Measurements from ENCODE around the gene WNK2. TPM values are rescaled to one million over a fixed set of nuclear protein-coding genes. Genes with fewer than 3 reads are reported as not detected.

The WNK2 gene
- total RNA-seq, 1 donor from 2014 or later, result 1.9 TPM

GRCh38 chr9:93303806-93304573, 120.1 kb downstream of the WNK2 start:
- FAIRE-seq, result no peak
- Histone ChIP-seq H3K27ac (ENCODE audit: low read depth, low read length) (no peak overlapping the region), H2AFZ (ENCODE audit: low read depth, low read length) (no peak overlapping the region), H3K4me3 (ENCODE audit: insufficient read depth, low read depth, low read length) (no peak overlapping the region), H3K79me2 (ENCODE audit: insufficient read depth, low read length) (no peaks in the 10 kb centered on the region), H3K27me3 (ENCODE audit: insufficient read depth, low read length) (peaks cover 6% of the 10 kb centered on the region), H3K9me3 (ENCODE audit: insufficient read depth, low read depth, low read length) (no peaks in the 10 kb centered on the region), H4K20me1 (ENCODE audit: insufficient read depth, low read length) (no peaks in the 10 kb centered on the region), H3K4me2 (ENCODE audit: low read length) (no peak overlapping the region), H3K9ac (ENCODE audit: low read length) (no peak overlapping the region), H3K4me1 (ENCODE audit: insufficient read depth, low read length) (no peaks in the 10 kb centered on the region), H3K36me3 (ENCODE audit: insufficient read depth, low read length) (no peaks in the 10 kb centered on the region)
- H3K9me3 Mint-ChIP-seq (ENCODE audit: unreplicated experiment), result no peaks in the 10 kb centered on the region
- H3K4me1 Mint-ChIP-seq (ENCODE audit: low read depth, unreplicated experiment), result no peaks in the 10 kb centered on the region
- no peak overlapping the region for H3K27ac Mint-ChIP-seq (ENCODE audit: unreplicated experiment)
- no peak overlapping the region for H3K4me3 Mint-ChIP-seq (ENCODE audit: unreplicated experiment)
- TF ChIP-seq CTCF (IDR thresholded peaks at IDR 0.05; ENCODE audit: insufficient read depth, low read depth, low read length), result no peak
- TF ChIP-seq EZH2 (IDR thresholded peaks at IDR 0.05; ENCODE audit: insufficient read depth, low read length), result no peak
- no peaks in the 10 kb centered on the region for H3K36me3 Mint-ChIP-seq (ENCODE audit: low read depth, unreplicated experiment)
- no peak for DNase-seq (ENCODE audit: low read depth)
- peaks cover 14% of the 10 kb centered on the region for H3K27me3 Mint-ChIP-seq (ENCODE audit: low read depth, unreplicated experiment)

GRCh38 chr9:93304574-93305496, 120.9 kb downstream of the WNK2 start:
- DNase-seq (ENCODE audit: low read depth) (peak; percentile 13), FAIRE-seq (no peak)
- peaks cover 12% of the 10 kb centered on the region for H3K27me3 Mint-ChIP-seq (ENCODE audit: low read depth, unreplicated experiment)
- no peak overlapping the region for H3K27ac Mint-ChIP-seq (ENCODE audit: unreplicated experiment)
- no peaks in the 10 kb centered on the region for H3K9me3 Mint-ChIP-seq (ENCODE audit: unreplicated experiment)
- TF ChIP-seq EZH2 (IDR thresholded peaks at IDR 0.05; ENCODE audit: insufficient read depth, low read length) (no peak), CTCF (IDR thresholded peaks at IDR 0.05; ENCODE audit: insufficient read depth, low read depth, low read length) (peak; percentile 60)
- H3K36me3 Mint-ChIP-seq (ENCODE audit: low read depth, unreplicated experiment), result no peaks in the 10 kb centered on the region
- H3K9ac ChIP-seq (ENCODE audit: low read length), result no peak overlapping the region
- no peaks in the 10 kb centered on the region for H3K4me1 Mint-ChIP-seq (ENCODE audit: low read depth, unreplicated experiment)
- H3K79me2 ChIP-seq (ENCODE audit: insufficient read depth, low read length), result no peaks in the 10 kb centered on the region
- no peak overlapping the region for H3K4me3 ChIP-seq (ENCODE audit: insufficient read depth, low read depth, low read length)
- peaks cover 6% of the 10 kb centered on the region for H3K27me3 ChIP-seq (ENCODE audit: insufficient read depth, low read length)
- no peak overlapping the region for H2AFZ ChIP-seq (ENCODE audit: low read depth, low read length)
- H3K36me3 ChIP-seq (ENCODE audit: insufficient read depth, low read length), result no peaks in the 10 kb centered on the region
- no peak overlapping the region for H3K4me3 Mint-ChIP-seq (ENCODE audit: unreplicated experiment)
- H3K4me2 ChIP-seq (ENCODE audit: low read length), result no peak overlapping the region
- no peak overlapping the region for H3K27ac ChIP-seq (ENCODE audit: low read depth, low read length)
- H3K4me1 ChIP-seq (ENCODE audit: insufficient read depth, low read length), result no peaks in the 10 kb centered on the region
- no peaks in the 10 kb centered on the region for H3K9me3 ChIP-seq (ENCODE audit: insufficient read depth, low read depth, low read length)
- H4K20me1 ChIP-seq (ENCODE audit: insufficient read depth, low read length), result no peaks in the 10 kb centered on the region
